Mammary epithelial cell (primary cell): Measurements from ENCODE around the gene ENPP6.

Source experiments
- CTCF ChIP-seq, 2 donors: IDR thresholded peaks in 1 of 2; conservative IDR thresholded peaks in 1 of 2; 2 replicates each; pipeline ENCODE4 v1.5.1; 2011 to 2012; ENCODE audit warnings: inconsistent platforms in 2 of 2, low read length in 2 of 2, mild to moderate bottlenecking in 2 of 2, control low read depth in 1 of 2, low read depth in 1 of 2; ENCODE audit not compliant: insufficient read depth in 1 of 2; ENCODE audit errors: extremely low read depth in 1 of 2
- EZH2 ChIP-seq: IDR thresholded peaks from 2 replicates; pipeline ENCODE4 v1.6.1; 2012; ENCODE audit warnings: low read length, inconsistent platforms, borderline replicate concordance

DNA sequence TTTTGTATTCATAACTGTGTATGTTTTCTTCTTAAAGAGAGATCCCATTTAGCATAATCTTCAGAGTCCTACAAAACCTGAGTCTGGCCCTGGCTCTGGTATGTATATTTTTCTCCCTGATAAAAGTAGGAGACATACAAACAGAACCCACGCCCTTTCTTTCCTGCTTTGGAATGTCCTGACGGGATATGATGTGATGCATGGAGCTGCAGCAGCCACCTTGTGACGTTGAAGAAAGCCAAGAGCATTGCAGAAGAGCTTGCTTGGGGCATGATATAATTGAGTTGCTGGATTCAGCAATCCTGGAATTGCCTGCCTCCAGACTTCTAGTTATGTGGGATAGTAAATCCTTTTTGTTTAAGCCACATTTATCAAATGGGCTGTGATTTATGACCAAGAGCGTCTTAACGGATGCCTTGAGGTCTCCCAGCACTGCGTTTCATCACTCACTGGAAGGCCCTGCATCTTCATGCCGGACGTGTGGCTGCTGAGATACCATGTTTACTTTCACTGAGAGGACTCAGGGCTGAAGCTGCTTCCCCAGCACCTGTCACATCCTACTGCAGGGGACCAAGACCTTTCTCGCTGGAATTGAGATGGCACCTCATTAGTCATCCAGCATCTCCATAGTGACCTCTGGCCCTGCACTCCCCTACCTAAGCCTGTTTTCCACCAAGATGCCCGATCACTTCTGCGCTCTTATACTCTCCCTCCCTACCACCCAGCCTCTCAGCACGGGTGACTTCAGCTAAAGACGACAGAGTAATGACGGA is 107.0 kb downstream of the ENPP6 start:
- no peak for TF ChIP-seq EZH2
- TF ChIP-seq CTCF (conservative IDR thresholded peaks at IDR 0.05 in 1 of 2, IDR thresholded peaks at IDR 0.05 in 1 of 2; ENCODE audit: extremely low read depth in 1 of 2, insufficient read depth in 1 of 2, low read depth in 1 of 2, low read length in 2 of 2) = no peak
